Bronchial epithelial cell (primary cell): ENCODE data around the gene FAM3D. TPM values are rescaled to one million over a fixed set of nuclear protein-coding genes. Genes with fewer than 3 reads are reported as not detected.

Experiments used
- DNase-seq: peaks from one replicate; pipeline ENCODE4 v3.0.0-alpha.2; 2010; ENCODE audit warnings: low read depth
- FAIRE-seq: peaks from 2 replicates; lab custom pipeline; 2011; peaks lifted over from hg19 to GRCh38; lab: Jason Lieb, UNC
- H3K27me3 ChIP-seq: 2 replicates; pipeline ENCODE4 v1.5.1; 2011; ENCODE audit warnings: low read length; ENCODE audit not compliant: control insufficient read depth, insufficient read depth
- H3K36me3 ChIP-seq: 2 replicates; pipeline ENCODE4 v1.5.1; 2011; ENCODE audit warnings: low read length; ENCODE audit not compliant: control insufficient read depth, insufficient read depth
- H3K4me3 ChIP-seq: 2 replicates; pipeline ENCODE4 v1.5.1; 2011; ENCODE audit warnings: mild to moderate bottlenecking, low read depth, low read length, control low read depth
- CTCF ChIP-seq: IDR thresholded peaks from 2 replicates; pipeline ENCODE4 v1.5.1; 2011; ENCODE audit warnings: mild to moderate bottlenecking, moderate library complexity, low read length, control low read depth, inconsistent platforms; ENCODE audit not compliant: insufficient read depth, severe bottlenecking
- total RNA-seq: library from RNA; depleted of rRNA; stranded (reverse); fragments of >200 nt; gene quantifications from 2 replicates; pipeline ENCODE4 v1.2.1, GENCODE V29; 2014

Gene FAM3D
- total RNA-seq, 1 donor from 2014 or later = 5.3 TPM

DNA sequence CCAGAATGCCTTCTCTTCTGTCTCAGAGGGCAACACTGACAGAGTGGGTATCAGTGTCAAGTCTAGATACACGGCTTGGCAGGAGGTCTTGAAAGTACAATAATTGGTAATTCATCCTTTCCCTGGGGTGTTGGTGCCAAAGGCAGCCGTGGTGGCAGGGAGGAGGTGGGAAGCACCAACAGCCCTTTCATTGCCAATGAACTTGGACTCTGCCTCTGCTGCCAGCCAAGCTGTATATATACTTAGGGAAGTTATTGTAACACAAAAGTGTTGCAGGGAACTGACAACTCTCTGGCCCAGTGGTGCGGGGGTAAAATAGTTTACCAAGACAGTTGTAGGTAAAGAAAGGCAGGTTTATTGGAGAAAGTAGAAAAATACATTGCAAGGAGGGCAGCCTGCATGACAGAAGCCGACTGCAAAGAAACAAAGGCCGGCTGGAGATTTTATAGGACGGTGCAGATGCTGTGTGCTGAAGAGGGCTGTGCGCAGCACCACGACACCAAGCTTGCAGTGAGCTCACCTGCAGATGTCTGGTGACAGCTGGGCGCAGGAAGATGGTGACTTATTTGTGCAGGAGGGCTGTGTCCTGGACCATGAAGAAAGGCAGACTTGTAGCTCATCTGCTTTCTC is 4.0 kb upstream of the FAM3D start:
- DNase-seq = no peak
- no peaks in the 10 kb centered on the region for H3K36me3 ChIP-seq
- no peak for FAIRE-seq
- no peaks in the 10 kb centered on the region for H3K27me3 ChIP-seq
- TF ChIP-seq CTCF = no peak
- H3K4me3 ChIP-seq = no peak overlapping the region

- TF ChIP-seq CTCF = no peak
- Histone ChIP-seq H3K4me3 (no peak overlapping the region), H3K27me3 (no peaks in the 10 kb centered on the region), H3K36me3 (no peaks in the 10 kb centered on the region)
- no peak for DNase-seq
- FAIRE-seq = no peak
These were observed 1.7 kb upstream of the FAM3D start for GRCh38 chr3:58668247-58668646.

DNA sequence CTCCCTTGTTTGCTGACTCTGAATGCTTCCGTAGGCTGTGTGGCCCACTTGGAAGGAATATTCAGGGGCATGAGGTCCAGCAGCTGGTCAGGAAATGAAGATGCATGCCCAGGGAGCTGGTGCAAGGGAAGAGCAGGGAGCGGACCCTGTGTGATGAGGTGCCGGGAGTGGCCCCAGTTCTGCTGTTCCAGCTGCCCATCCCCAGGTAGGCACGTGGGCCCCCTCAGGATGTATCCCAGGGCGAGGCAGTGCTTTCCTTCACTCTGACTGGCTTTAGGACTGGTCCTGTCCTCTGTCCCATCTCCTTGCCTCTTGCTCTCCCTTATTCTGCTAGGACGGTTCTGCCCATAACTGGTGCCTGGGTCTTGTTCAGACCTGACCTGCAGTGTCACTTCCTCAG is 1.1 kb upstream of the FAM3D start:
- DNase-seq (no peak), FAIRE-seq (no peak)
- no peak for TF ChIP-seq CTCF
- H3K4me3 ChIP-seq = no peak overlapping the region
- no peaks in the 10 kb centered on the region for H3K27me3 ChIP-seq
- H3K36me3 ChIP-seq = no peaks in the 10 kb centered on the region

GRCh38 chr3:58667229-58667628 is 655 bp upstream of the FAM3D start:
- no peak for FAIRE-seq

DNA sequence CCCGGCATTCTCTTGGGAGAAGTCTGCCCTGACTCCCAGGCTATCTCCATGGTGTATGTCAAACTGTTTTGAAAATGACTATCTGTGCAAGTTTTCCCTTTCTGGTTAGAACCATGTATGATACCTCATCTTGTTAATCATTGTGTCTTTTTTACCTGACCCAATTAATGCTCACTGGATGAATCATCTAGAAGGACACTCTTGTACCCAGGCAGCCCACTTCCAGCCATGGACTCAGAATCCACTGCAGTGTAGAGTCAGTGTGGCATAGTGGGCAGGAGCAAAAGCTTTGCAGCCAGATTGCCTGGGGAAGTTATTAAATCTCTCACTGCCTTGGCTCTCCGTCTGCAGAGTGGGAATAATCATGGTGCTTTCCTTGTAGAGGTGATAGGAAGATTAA is 1.2 kb downstream of the FAM3D start:
- no peak for TF ChIP-seq CTCF
- Histone ChIP-seq H3K36me3 (no peaks in the 10 kb centered on the region), H3K4me3 (no peak overlapping the region), H3K27me3 (no peaks in the 10 kb centered on the region)
- DNase-seq (peak; percentile 15), FAIRE-seq (peak; percentile 50)

More at GRCh38 chr3:58667229-58667628, 655 bp upstream of the FAM3D start:
- TF ChIP-seq CTCF = no peak
- H3K36me3 ChIP-seq = no peaks in the 10 kb centered on the region
- DNase-seq = no peak
- no peaks in the 10 kb centered on the region for H3K27me3 ChIP-seq
- H3K4me3 ChIP-seq = no peak overlapping the region

DNA sequence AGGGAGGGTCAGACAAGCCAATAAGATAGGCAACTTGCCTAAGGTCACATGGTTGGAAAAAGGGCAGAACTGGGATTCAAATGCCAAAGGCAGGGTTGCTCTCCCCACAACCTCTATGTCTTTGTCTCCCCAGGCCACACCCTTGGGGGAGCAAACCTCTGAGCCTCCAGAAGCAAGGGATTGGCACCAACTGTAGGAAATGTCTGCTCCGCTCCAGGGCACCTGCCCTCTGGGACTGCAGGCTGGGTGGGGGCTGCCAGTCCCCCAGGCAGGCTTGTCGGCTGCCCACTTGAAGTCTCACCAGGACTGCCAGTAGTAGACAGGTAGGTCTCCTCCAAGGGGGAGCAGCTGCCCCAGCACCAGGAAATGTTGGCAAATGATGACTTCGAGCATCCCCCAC is 2.0 kb downstream of the FAM3D start:
- no peak for DNase-seq

More for the DNA sequence above, 2.0 kb downstream of the FAM3D start:
- no peak for TF ChIP-seq CTCF
- H3K4me3 ChIP-seq = no peak overlapping the region
- FAIRE-seq = no peak
- no peaks in the 10 kb centered on the region for H3K27me3 ChIP-seq
- H3K36me3 ChIP-seq = no peaks in the 10 kb centered on the region
